GM21529 (cell line): ENCODE data around the gene TOP2A.
"Not testable (repeated sequence)": the region's sequence is repeated elsewhere in the genome, so short reads cannot be mapped to it uniquely, and the experiment has no call there.

Experiments used
- ATAC-seq: cut with Tn5 transposase; IDR thresholded peaks from one replicate; pipeline ENCODE4 v1.9.1; 2021; ENCODE audit not compliant: unreplicated experiment

The TOP2A gene

GRCh38 chr17:40382251-40382650 lies 35.4 kb downstream of the TOP2A start:
- ATAC-seq: no peak

- ATAC-seq: no peak
Observed at GRCh38 chr17:40378966-40379365, 38.7 kb downstream of the TOP2A start.

- no peak for ATAC-seq
Observed at GRCh38 chr17:40377832-40378231, 39.9 kb downstream of the TOP2A start.

GRCh38 chr17:40376541-40376940 lies 41.2 kb downstream of the TOP2A start:
- not testable (repeated sequence) for ATAC-seq

GRCh38 chr17:40375786-40376185 lies 41.9 kb downstream of the TOP2A start:
- ATAC-seq: not testable (repeated sequence)

- no peak for ATAC-seq
Observed at GRCh38 chr17:40374821-40375498, 42.7 kb downstream of the TOP2A start.

GRCh38 chr17:40373999-40374398 lies 43.7 kb downstream of the TOP2A start:
- no peak for ATAC-seq

GRCh38 chr17:40373324-40373723 lies 44.4 kb downstream of the TOP2A start:
- no peak for ATAC-seq

GRCh38 chr17:40372644-40373043 lies 45.1 kb downstream of the TOP2A start:
- not testable (repeated sequence) for ATAC-seq

- ATAC-seq: no peak
Observed at GRCh38 chr17:40372031-40372430, 45.7 kb downstream of the TOP2A start.

- ATAC-seq: no peak
Observed at GRCh38 chr17:40371261-40371929, 46.3 kb downstream of the TOP2A start.

- no peak for ATAC-seq
Observed at GRCh38 chr17:40369923-40370322, 47.8 kb downstream of the TOP2A start.

GRCh38 chr17:40367728-40368127 lies 50.0 kb downstream of the TOP2A start:
- not testable (repeated sequence) for ATAC-seq

- ATAC-seq: no peak
Observed at GRCh38 chr17:40366861-40367518, 50.7 kb downstream of the TOP2A start.

GRCh38 chr17:40366076-40366860 lies 51.4 kb downstream of the TOP2A start:
- ATAC-seq: no peak

- no peak for ATAC-seq
Observed at GRCh38 chr17:40364906-40365305, 52.8 kb downstream of the TOP2A start.

- ATAC-seq: no peak
Observed at GRCh38 chr17:40364121-40364861, 53.4 kb downstream of the TOP2A start, which contains the start of gene GJD3. GJD3 (minus strand) TSS chr17:40364737; CDS start chr17:40363815, 922 bp downstream.

- ATAC-seq: peak; percentile 23
Observed at GRCh38 chr17:40363111-40363827, 54.4 kb downstream of the TOP2A start.

GRCh38 chr17:40362696-40363110 lies 55.0 kb downstream of the TOP2A start:
- peak; percentile 69 for ATAC-seq
